Glomerular visceral epithelial cell (primary cell): ENCODE data around the gene UBE2G2.
"Not testable (repeated sequence)": the region's sequence is repeated elsewhere in the genome, so short reads cannot be mapped to it uniquely, and the experiment has no call there.

Experiments used
- DNase-seq: peaks from one replicate; pipeline ENCODE4 v3.0.0-alpha.2; 2016; ENCODE audit errors: extremely low spot score

Gene UBE2G2

DNA sequence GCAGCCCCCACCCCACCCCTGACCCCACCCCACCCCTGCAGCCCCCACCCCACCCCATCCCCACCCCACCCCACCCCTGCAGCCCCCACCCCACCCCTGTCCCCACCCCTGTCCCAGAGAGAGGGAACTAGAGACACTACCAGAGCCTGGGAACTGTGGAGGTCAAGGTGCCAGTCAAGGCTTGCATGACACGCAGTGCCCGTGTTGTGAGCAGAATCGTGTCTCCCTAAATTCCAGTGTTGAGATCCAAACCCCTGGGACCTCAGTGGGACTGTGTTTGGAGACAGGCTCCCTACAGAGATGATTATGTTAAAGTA, 34.7 kb upstream of the UBE2G2 start:
- DNase-seq = no peak

DNA sequence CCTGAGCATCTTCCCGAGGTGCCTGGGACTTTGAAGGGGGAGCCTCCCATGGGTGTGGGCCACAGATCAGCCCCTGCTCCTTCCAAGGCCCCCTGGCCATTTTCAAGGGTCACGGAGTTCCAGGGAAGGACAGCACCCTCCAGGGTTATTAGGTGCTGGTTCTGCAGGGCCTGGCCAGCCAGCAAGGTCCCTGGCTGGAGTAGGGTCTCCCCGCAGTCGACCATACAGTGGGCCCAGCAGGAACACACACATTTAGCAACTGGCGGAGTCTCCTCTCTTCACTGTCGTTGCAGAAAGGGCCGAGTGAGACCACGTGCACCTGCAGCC, 34.0 kb upstream of the UBE2G2 start:
- no peak for DNase-seq

DNA sequence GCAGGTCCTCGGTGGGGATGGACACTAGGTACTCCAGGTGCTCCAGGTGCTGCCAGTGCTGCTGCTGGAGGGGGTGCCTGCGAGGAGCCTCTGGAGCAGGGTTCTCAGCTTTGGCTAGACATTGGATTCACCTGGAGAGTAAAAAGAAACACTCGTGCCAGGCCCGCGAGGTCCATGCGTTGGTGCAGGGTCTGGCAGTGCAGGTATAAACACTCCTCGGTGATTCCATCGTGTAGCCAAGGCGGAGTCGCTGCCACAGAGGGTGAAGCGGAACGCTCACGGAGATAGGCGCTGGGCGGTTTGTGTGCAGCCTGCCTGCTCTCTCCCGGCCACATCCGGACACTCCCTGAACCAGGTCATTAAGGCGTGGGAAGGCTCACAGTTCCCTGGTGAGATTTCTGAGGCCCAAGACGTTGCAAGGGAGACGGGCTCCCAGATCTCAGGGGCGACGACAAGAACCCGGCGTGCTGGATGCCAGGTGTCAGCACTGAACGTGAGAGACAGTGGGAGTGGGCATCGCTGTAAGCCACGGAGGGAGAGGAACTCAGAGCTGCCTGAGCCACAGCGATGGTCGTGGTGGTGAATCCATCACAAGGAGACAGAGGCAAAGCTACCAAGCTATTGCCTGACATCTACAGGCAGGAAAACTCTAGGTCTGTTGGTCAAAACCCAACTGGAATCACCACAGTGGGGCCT, 33.5 kb upstream of the UBE2G2 start:
- DNase-seq = peak; percentile 40

DNA sequence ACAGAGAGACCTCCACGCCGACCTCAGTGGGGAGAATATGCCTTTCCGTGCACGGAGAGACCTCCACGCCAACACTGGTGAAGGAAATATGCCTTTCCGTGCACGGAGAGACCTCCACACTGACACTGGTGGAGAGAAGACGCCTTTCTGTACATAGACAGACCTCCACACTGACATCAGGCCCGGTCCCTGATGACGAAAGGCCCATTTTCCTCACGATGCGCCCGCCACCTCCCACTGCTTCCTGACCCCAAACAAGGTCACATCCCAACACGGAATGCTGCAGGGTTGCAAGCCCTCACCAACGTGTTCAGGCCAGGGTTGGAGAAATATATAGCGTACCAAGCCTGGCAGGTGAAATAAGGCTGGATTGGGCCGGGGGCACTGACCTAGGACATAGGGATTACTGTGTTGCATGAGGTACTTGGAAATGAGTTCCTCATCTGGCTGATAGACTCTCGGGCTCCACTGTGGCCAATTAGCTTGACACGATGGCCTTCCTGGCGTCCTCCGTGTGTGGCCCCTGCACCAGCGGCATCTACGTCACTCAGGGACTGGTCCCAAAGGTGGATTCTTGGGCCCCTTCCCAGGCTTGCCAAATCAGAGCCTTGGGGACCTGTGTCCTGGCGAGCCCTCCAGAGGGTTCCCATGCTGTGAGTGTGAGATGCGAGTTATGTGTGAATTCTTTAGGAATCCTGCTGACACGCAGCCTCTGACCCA, 32.8 kb upstream of the UBE2G2 start:
- DNase-seq = no peak

DNA sequence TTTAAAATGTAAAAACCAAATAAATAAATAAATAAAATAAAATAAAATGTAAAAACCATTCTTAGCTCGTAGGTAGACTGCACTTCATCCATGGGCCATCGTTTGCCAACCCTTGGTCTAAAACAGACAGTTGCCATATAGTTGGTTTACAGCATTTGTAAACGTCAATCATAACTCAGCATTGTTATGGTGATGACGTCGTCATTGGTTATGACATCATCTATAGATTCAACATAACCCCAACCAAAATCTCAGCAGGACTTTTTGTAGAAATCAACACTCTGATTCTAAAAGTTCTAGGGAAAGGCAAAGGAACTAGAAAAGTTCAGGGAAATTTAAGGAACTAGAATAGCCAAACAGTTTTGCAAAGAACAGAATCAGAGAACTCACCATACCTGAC, 32.0 kb upstream of the UBE2G2 start:
- DNase-seq = no peak

DNA sequence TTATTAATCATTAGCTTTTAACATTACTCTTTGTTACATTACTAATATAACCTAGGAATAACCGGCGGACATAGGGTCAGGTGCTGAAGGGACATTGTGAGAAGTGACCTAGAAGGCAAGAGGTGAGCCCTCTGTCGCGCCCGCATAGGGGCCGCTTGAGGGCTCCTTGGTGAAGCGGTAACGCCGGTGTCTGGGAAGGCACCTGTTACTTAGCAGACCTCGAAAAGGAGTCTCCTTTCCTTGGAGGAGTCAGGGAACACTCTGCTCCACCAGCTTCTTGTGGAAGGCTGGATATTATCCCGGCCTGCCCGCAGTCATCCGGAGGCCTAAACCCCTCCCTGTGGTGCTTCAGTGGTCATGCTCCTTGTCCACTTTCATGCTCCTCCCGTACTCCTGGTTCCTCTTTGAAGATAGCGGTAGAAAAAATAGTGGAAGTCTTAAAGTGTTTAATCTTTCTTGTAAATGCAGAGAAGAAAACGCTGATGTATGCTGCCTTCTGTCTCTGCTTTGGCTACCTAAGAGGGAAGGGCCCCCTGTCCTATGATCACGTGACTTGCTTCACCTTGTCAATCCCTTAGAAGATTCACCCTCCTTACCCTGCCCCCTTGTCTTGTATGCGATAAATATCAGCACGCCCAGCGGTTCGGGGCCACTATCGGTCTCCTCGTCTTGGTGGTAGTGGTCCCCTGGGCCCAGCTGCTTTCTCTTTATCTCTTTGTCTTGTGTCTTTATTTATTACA, 31.1 kb upstream of the UBE2G2 start:
- not testable (repeated sequence) for DNase-seq

DNA sequence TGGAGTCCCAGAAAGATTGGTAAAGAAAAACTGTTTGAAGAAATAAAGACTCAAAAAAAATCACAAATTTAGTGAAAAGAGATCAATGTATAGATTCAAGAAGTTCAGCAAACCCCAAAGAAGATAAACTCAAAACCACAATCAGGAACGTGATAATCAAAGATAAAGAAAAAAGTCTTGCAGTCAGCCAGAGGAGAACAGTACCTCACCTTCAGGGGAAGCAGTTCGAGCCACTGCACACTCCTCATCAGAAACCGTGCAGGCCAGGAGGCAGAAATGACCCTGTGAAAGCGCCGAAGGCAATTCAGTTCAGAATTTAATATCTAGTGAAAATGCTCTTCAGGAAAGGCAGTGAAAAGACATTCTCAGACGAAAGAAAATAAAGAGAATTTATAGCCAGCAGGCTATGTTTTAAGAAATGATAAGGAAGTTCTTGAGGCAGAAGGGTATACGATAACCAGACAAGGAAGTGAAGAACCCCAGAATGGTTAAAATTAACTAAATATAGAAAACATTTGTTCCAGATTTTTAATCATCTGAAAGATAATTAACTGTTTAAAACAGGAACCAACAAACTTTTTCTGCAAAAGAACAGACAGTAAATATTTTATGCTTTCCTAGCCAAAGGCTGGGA, 29.7 kb upstream of the UBE2G2 start:
- DNase-seq = no peak

DNA sequence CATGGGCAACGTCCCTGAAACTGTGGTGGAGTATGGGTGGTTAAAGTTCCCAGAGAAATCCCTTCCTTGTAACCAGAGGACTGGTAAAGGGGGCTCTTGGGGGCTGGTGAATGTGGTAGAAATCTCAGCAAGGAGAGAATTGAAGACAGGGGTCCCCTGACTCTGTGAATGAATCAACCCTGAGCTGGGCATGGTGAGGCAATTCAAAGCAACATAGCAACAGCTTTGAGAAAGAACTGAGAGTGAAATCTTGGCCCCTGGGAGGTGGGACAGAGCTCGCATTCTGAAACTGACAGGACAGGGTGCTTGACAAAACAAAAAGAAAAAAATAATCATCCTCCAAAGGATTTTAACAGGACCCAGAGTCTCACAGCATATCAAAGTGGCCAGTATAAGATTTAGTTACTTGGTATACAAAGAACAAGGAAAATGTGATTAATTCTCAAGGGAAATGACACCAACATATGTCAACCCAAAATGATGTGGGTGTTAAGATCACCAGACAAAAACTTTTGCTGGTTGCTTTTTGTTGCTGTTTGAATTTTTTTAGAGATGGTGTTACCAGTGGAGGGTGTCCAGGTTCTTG, 28.0 kb upstream of the UBE2G2 start:
- no peak for DNase-seq

DNA sequence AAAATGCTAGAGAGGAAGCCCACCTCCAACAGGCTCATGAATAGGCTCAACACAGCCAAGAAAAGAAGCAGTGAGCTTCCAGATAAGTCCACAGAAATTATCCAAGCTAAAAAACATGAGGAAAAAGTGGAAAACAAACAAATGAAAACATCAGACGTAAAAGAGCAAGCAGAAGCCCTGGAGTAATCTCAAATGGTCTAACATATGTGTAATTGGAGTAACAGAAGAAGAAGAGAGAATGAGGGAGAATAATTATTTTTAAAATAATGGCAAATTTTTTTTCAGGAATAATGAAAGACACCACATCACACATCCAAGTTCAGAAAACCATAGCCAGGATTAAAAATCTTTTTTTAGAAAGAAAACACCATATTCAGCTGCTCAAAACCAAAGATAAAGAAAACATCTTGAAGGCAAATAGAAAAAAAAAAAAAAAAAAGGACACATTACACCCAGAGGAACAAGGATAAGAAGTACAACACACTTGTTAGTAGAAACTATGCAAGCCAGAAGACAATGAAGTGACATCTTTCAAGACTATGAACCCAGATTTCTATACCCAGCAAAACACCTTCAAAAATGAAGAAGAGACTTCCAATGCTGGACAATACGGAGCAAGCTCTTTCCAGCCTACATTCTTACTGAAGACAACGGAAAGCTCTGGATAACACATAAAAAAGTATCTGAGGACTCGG, 26.9 kb upstream of the UBE2G2 start:
- no peak for DNase-seq

DNA sequence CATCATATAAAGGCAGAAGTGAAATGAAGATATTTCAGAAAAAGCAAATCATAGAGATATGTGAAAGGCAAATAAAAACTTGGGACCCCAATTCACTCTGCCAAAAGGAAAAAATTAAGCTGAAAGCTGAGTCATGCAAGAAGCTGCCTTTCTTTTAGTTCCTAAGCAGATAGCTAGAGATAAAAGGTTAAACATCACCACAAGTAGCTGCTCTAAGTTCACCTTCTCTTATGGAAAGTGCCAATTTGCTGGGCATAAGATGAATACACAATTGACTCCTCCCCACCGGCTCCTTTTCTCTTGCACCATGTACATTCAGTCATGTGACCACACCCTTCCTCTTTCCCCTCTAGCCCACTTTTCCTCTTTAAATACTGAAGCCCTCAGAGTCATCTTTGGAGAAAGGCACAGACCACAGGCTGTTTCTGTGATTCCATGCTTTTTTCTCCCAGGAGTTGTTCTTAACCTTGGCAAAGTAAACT, 21.6 kb upstream of the UBE2G2 start:
- no peak for DNase-seq

DNA sequence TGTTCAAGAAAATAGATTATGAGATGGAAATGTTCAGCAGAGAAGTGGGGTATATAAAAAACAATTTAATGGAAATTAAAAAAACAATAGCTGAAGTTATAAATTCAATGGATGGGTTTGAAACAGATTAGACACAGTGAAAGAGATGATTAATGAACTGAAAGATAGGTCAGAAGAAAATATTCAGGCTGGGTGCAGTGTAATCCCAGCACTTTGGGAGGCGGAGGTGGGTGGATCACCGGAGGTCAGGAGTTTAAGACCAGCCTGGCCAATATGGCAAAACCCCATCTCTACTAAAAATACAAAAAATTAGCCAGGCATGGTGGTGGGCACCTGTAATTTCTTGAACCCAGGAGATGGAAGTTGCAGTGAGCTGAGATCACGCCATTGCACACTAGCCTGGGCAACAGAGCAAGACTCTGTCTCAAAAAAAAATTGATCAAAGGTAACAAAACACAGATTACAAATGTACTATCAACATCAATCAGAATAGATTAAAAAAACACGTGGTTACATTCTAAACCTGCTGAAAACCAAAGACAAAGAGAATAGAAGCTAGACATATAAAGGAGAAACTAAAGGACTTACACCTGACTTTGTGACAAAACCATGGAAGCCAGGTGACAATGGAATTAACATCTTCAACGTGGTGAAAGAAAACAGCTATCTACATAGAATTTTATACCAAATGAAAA, 21.0 kb upstream of the UBE2G2 start:
- no peak for DNase-seq

DNA sequence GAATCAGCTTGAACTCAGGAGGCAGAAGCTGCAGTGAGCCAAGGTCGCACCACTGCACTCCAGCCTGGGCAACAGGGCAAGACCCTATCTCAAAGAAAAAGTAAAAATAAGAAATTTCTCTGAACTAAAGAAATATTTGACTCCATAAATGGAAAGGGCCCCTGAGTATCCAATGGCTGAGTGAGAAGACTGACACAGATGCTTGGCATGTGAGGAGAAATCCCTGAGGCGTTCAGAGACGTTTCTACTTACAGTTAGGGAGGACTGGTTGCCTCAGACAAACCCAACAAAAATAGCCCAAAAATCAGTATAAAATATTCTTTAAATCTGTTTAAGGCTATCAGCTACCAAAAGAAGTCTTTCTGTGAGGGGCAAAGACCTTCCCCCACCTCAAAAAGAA, 19.2 kb upstream of the UBE2G2 start:
- DNase-seq = no peak

DNA sequence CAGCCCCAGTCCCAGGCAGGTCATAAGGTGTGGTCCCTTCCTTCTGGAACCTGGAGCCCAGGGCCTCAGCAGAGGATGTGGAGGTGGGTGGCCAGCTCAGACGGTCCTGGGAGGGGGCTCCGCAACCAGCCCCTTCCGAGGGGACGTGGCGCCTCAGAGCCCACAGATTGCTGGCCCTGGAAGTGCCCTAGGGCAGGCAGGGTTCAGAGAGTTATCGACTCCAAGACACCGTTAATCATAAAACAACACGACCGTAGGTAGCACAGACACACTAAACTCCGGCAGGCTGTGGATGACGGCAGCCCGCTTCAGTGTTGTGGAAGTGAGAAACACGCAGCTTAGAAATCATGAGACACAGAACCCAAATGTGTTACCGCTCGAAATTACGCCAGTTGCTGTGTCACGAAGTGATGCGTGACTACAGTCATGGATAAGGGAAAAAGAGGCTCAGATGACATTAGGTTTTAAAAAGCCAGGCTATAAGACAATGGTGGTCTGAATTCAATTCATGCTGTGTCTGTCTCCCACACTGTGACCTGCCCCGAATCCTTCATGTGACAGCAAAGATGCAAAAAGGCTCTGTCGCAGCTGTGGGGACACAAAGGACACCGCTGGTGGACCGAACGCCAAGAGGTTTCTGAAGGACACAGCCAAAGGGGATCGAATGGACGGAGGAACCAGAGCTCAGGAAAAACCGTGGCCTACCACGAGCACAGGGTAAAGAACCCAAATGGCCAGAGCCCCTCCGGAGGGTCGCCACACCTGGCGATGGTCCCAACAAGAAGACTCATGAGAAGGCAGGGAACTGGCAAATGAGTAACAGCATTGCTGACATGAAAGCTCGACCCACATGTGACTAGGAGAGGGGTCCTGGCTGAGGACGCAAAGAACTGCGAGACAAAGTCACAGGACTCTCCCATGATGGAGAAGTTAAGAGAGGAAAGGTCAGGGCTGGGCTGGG, 17.9 kb upstream of the UBE2G2 start:
- no peak for DNase-seq

DNA sequence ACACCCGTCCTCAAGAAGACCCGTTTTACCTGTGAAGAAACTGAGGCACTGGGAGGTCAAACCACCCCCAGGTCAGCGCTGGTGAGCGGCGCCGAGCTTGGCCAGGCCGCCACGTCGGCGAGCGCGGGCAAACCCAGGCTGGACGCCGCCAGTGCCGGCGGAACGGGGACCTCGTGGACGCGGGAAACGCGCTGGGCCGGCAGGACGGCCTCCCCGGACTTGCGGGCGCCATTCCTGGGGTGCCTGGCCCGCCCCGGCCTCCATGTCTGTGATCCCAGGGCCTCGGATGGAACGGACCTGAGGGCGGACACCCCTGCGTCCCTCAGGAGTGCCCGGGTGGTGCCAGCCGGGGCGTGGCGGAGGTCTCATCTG, 17.0 kb upstream of the UBE2G2 start:
- DNase-seq = no peak

DNA sequence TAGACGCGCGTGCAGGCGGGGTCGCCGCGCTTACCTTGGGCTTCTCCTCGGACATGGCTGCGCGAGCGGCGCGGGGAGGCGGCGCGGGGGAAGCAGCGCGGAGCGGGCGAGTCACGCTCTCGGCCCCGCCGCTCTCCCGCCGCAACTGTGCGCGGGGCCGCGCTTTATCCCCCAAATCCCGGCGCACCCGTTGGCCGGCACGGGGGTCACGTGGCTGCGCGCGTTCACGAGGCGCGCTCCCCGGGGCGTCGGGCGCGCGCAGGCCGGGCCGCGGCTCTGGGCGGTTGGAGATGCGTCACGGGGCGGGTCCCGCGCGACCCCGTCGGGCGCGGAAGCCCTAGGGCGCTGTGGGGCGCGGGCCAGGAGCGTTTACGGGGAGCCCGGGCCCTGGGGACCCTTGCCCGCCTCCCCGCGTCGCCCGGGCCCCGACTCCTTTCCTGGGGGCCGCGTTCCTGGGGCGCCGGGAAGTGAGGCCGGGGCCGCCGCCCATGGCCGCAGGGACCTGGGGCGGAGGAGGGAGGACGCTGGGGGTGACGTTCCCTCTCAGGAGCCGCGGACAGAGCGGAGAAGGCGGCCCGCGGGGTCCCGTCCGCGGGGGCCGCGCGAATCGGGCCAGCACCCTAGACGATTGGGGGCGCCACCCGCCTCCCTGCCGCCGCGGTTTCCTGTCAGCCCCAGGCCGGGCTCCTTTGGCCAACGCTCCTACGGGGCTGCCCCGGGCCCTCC, 16.5 kb upstream of the UBE2G2 start, which contains the start of gene SUMO3:
TSS of gene SUMO3 (minus strand) at position 149 of the 726 bp plus-strand sequence. CDS start at position 55, 94 bp downstream.
- peak; percentile 84 for DNase-seq

DNA sequence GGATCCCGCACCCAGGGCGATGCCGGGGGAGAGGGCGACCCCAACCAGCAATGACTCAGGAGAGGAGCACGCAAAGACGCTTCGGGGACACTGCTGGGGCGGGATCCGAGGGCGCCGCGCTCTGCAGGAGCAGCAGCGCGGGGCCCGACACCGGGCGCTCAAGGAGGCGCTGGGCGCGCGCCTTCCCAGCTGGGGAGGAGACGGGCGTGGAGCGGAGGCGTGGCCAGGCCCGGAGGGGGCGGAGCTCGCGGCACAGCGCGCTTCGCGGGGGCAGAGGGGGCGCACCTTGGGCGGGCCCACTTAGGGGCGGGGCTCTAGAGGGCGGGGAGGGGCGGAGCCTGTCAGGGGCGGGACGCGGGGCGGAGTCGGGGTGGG, 15.9 kb upstream of the UBE2G2 start:
- peak; percentile 93 for DNase-seq

DNA sequence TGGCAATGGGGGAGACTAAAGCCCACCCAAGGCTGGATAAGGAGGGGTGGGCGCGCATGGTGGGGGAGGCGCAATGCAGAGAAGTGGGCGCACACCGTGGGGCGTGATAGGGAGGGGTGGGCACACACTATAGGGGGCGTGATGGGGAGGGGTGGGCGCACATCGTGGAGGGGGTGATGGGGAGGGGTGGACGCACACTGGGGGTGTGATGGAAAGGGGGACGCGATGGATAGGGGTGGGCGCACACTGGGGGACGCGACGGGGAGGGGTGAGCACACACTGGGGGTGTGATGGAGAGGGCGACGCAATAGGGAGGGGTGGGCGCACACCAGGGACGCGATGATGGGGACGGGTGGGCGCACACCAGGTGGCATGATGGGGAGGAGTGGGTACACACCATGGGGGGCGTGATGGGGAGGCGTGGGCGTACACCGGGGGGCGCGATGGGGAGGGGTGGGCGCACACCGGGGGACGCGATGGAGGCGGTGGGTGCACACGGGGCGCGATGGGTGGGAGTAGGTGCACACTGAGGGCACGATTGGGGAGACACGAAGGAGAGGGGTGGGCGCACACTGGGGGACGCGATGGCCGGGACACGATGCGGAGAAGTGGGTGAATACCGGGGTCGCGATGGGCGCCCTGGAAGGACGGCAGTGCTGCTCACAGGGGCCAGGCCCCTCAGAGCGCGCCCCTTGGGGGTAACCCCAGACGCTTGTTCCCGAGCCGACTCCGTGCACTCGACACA, 15.3 kb upstream of the UBE2G2 start:
- DNase-seq = no peak

DNA sequence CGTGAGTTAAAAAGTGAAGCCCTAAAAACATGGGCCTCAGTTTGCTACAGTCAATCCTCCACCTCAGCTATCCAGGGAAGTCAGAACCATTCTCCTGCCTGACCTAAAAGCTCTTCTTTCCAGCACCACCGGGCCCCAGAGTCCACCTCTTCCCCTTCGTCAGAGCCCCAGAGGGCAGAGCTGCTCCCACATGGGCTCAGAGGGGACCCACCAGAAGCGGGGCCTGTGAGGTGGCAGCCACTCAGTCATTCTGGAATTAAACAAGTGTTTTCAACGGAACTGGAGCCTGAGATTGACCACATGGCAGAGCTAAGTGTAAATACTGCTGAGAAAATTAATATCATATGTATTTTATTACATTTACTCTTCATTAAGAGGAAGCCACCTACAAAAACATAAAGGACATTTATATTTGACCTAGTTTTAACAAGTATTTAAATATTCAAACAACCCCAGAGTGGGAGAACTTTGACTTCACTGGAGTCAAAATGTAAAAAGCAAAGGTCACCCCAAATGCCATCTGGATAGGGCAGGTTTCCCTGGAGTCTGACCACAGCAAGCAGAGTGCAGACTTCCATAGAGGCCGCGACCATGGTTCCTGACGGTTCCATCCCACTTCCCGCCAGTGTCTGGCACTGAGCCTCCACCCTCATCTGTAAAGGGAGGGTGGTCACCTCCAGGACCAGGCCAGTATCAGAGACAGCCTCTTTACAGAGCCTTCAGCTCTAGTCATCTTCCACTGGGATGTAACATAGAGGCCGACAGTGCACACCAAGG, 14.4 kb upstream of the UBE2G2 start:
- DNase-seq = peak; percentile 30
